GM21786 (cell line): Measurements from ENCODE around the gene ECPAS.
"Not testable (repeated sequence)": the region's sequence is repeated elsewhere in the genome, so short reads cannot be mapped to it uniquely, and the experiment has no call there.

ENCODE experiments used
- ATAC-seq: cut with Tn5 transposase; IDR thresholded peaks from one replicate; pipeline ENCODE4 v1.9.1; 2021; ENCODE audit not compliant: unreplicated experiment

Gene ECPAS

DNA sequence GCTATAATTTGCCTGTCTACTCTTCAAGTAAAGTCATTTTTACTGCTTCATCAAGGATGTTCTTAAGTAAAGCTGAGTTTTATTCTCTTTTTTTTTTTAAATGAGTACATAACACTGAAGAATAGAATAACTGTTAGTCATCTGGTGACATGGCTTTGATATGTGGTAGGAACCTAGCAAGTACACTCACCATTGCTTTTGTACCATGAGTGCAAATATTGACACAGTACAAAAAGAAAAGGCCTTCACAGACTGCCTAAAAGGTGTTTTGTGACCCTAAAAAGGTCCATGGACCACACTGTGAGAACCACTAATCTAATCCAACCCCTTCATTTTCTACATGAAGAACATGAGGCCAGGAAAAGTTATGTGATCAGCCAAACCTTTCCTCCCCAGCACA is 55.0 kb downstream of the ECPAS start:
- ATAC-seq, result no peak

DNA sequence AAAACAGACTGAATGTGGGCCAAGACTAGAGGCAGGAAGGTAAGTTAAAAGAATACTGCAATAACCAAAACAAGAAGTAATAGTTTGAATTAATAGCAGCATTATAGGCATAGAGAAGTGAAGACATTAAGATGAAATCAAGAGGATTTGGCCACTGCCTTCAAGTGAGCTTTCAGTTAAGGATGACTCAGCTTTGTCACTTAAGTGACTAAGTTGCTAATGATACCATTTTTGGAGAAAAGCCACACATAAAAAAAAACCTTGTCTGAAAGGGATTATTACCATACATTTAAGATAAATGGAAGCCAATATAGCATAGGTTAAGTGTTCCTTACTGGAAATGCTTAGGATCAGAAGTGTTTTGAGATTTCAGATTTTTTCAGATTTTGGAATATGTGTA is 57.0 kb downstream of the ECPAS start:
- no peak for ATAC-seq

DNA sequence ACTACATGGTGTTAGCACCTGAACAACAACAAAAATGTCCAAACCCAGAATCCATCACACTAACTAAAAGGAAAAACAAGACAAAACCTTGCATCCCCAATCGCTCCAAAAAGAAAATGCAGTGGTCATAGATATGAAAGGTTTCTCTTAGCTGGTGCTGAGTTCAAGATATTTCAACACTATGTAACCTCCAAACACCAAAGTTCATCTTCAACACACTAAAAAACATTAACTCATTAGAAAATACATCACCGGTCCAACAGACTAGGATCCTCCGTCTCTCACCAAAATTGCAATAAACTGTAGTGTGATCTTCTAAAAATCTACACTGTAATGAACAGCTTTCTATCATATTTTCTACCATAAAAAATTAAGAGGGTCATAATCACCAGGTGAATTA is 60.8 kb downstream of the ECPAS start:
- no peak for ATAC-seq

DNA sequence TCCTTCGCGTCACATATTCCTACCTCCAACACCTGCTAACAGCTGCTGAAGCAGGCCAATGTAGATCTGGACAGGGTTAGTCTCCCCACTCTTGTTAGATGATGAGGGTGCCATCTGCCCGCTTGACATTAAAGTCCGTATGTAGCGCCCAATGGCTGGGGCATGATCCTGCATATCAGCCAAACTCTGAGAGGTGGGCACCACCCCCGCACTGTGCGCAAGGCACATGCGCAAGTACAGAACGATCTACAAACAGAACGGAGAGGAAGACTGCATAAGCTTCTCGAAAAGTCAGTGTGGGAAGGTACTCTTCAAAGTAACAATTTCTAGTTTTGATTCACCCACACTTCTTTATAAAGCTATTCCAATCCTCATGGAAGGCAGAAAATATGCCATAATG is 69.8 kb downstream of the ECPAS start:
- no peak for ATAC-seq

DNA sequence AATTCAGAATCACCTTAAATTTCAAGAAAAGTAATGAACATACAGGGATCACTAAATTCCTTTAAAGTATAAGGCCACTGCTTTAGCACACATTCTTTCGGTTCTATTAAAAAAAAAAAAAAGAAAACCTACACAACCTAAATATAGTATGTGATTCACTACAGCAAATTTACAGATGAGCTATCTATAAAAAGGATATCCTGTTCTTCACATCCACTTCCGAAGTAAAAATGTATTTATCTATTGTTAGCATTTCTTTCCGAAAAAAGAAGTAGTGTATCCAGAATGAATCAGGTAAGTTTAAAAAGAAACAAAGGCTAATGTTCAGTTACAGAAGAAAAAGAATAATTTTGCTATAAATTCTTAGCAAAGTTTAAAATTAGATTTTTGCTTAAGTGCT is 70.2 kb downstream of the ECPAS start:
- ATAC-seq, result no peak

DNA sequence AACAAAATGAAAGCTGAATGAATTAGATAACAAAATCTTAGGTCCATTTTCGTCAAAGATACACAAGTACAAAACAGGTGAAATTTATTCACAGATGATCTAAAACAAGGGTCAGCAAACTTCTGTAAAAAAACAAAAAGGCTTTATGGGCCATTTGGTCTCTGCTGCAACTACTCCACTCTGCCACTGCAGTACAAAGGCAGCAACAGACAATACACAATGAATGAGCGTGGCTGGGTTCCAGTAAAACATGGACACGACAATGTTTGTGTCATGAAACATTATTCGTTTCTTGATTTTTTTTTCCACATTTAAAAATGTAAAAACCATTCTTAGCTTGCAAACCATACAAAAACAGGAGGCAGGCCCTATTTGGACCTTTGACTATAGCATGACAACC is 71.9 kb downstream of the ECPAS start:
- no peak for ATAC-seq

GRCh38 chr9:111411266-111411665 is 72.9 kb downstream of the ECPAS start:
- no peak for ATAC-seq

DNA sequence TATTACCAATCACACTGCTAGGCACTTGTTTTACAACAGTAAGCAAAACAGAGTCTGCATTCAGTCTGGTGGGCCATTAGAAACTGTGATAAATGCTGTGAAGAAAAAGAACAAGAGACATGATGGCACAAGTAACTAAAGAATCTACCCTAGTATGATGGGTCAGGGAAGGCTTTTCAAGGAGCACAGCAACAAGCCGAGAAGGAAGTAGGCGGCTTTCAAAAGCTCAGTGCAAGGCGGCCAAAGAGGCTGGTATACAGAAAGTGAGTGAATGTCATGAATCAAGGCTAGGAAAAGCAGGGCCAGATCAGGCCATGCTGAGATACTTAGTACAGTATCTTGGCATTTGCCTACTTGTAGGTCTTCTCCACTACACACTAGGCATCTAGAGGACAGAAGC is 76.4 kb downstream of the ECPAS start:
- no peak for ATAC-seq

DNA sequence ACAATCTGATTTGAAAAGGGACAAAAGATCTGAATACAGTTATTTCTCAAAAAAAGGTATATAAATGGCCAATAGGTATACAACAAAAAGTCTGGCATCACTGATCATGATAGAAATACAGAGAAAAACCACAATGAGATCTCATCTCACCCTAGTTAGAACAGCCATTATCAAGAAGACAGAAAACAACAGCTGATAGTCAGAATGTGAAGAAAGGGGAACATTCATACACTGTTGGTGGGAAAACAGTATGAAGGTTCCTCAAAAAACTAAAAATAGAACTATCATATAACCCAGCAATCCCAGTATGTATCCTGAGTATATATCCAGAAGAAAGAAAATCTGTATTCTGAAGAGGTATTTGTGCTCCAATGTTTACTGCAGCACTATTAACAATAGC is 78.5 kb downstream of the ECPAS start:
- ATAC-seq, result no peak

DNA sequence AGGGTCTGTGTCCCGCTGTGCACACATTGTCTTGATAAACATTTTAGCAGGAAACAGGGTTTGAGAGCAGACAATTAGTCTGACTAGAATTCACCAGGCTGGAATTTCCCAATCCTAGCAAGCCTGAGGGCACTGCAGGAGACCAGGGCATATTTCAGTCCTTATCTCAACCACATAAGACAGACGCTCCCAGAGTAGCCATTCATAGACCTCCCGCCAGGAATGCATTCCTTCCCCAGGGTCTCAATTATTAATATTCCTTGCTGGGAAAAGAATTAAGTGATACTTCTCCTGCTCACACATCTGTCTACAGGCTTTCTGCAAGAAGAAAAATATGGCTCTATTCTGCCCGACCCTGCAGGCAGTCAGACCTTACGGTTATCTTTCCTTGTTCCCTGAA is 82.7 kb downstream of the ECPAS start:
- not testable (repeated sequence) for ATAC-seq

DNA sequence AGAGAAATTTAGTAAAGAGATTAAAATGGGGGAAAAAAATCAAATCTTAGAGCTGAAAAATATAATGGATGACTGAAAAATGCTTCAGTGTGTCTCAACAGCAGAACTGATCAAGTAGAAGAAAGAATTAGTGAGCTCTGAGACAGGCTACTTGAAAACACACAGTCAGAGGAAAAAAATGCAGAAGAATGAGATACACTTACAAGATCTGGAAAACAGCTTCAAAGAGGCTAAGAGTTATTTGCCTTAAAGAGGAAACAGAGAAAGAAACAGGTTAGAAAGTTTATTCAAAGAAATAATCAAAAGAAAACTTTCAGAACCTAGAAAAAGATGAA is 83.7 kb downstream of the ECPAS start:
- ATAC-seq, result no peak

DNA sequence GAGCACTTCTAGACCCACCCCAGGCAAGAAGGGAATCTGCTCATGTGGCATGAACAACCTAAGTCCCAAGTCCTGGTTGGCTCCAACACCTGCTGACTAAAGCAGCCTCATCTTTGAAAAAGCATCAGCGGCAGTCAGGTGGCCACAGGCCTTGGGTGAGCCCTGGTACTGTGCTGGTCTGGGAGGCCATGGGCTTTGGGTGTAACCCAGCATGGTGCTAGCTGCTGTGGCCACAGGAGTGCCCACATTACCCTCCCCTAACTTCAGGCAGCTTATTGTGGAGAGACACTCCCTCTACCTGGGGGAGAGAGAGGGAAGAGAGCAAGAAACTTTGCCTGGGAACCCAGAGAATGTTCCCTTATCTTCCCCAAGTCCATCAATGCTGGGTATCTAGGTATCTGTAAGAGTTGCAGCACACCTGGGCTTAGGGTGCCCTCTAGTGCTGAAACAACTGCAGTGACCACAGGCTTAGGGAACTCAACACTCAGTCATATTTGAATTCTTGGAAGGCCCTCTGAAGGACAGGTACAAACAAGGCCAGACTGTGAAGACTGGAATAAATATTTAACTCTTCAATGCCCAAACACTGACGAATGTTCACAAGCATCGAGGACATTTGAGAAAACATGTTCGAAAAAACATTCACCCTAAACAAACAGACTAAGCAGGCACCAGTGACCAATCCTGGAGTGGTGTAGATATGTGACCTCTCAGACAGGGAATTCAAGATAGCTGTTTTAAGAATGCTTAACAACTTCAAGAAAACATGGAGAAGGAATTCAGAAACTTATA is 84.2 kb downstream of the ECPAS start:
- ATAC-seq, result no peak

GRCh38 chr9:111399211-111399739 is 84.9 kb downstream of the ECPAS start:
- ATAC-seq, result no peak

GRCh38 chr9:111393971-111394370 is 90.2 kb downstream of the ECPAS start:
- ATAC-seq, result no peak

DNA sequence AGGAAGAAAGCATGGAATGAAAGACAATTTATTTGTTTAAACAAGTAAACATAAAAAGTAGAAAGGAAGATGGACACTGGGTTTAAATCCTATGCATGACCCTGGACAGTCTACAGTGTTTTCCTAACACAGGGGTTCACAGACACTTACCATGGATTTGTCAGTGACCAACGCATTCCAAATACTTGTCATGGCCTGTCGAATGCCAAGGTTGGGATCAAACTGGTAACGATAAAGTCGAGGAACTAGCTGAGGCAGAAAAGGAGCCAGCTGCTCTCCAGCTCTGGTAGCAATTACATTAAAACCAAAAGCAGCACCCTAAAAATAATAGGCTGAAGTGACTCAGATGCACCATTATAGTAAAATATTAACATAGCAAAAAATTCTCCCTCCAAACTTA is 94.8 kb downstream of the ECPAS start:
- ATAC-seq, result no peak

- no peak for ATAC-seq
These were observed 97.8 kb downstream of the ECPAS start for GRCh38 chr9:111386386-111386785.

GRCh38 chr9:111381006-111381405 is 103.2 kb downstream of the ECPAS start:
- no peak for ATAC-seq

GRCh38 chr9:111375817-111376564 is 108.2 kb downstream of the ECPAS start:
- no peak for ATAC-seq

GRCh38 chr9:111375062-111375461 is 109.1 kb downstream of the ECPAS start:
- no peak for ATAC-seq

DNA sequence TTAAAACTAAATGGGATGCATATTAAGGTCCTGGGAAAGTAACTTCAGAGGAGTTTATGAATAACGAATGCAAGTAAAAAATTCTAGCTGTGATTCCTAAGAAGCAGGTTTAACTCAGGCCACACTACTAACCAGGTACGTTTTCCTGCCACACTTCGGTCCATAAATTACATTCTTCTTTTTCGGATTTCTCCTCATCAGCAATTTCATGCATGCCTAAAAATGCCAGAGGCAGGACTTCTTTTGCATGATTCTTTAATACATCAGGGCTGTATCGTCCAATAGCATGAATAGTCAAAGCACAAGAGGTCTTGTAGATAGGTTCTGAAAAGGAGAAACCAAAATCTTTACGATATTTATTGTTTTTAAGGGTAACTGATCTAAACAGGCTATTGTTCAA is 111.9 kb downstream of the ECPAS start:
- ATAC-seq, result no peak

DNA sequence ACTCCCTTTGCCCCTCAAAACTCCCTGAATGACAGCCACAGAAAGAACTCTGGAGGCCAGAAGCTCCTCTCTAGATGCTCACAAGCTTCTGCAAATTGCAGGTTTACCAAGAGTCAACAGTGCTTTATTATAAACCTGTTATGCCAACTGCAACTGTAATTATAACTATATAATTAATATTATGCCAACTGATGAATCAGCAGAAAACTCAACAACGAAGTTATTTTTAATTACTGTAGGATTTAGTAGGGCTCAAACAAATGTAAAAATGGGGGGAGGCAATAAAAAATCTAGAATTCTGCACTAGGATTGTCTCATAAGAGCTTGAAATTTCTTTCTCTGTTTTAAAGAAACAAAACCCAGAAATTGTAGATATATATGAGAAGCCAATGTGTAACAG is 117.2 kb downstream of the ECPAS start:
- ATAC-seq, result no peak

DNA sequence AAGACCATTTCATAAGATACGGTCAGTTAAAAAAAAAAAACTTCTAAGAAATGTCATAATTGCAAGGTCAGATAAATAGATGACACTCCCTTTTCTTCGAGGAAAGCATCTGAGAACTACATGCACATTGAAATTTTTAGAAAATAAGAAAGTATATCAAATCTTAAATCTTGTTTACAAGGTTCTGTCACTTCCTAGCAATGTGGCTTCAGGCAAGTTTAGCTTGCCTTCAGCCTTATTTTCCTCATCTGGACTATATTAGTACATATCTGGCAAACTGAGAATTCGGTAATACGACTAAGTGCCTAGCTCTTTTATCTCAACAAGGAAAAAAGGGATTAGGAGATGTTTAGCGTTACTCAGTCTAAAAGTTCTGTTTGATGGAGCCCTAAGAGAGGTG is 121.7 kb downstream of the ECPAS start:
- no peak for ATAC-seq
